ENCODE results near the gene ABCC4.
A peak's percentile ranks its signal among the peaks of the same experiment; 100 is the strongest.
"Not testable (repeated sequence)": the region's sequence is repeated elsewhere in the genome, so short reads cannot be mapped to it uniquely, and the experiment has no call there.

Gene ABCC4

GRCh38 chr13:95296326-95296925, 4.8 kb downstream of the ABCC4 start:
- peak in 1 of 2 experiments; percentile 6 for DNase-seq

- no peak for DNase-seq
Observed at GRCh38 chr13:95295026-95295425, 6.2 kb downstream of the ABCC4 start.

- DNase-seq = no peak
Observed at GRCh38 chr13:95292622-95293021, 8.6 kb downstream of the ABCC4 start.

GRCh38 chr13:95289901-95290300, 11.3 kb downstream of the ABCC4 start:
- not testable (repeated sequence) for DNase-seq

DNA sequence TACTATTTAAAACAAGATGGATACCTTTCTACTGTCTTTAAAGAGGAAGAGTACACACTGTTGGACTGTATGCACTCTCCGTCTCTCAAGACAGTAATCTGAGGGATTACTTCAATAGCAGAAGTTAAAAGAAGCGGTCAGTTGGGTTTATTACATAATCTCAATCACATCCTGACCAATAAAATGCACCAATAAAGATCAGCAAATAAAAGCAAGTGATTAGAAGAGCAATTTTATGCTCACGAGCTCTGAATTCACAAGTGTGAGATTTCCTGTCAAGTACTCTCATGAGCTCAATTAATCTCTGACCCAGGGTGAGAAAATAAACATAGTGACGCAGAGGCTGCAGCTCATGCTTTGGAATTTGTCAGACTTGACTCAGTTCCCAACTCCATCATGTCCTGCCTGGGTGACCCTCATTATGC, 12.2 kb downstream of the ABCC4 start:
- DNase-seq = no peak

GRCh38 chr13:95284436-95284835, 16.8 kb downstream of the ABCC4 start:
- DNase-seq = no peak

DNA sequence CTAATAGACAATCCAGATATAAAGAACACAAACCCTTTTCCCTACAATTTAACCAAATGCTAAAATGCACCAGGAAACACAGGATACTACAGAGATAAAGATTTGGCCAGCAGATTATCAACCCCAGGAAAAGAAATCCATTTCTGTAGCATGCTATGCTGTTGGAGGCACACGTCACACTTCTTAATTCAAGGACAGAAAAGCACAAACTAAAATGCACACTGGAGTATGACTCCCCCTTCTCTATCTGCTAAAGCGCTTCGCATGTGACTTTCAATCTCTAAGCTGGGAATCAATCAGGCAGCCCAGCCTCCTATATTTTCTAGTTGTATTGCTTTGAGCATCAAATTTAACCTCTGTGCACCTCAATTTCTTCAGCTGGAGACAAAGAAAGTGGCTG, 22.2 kb downstream of the ABCC4 start:
- DNase-seq = no peak

DNA sequence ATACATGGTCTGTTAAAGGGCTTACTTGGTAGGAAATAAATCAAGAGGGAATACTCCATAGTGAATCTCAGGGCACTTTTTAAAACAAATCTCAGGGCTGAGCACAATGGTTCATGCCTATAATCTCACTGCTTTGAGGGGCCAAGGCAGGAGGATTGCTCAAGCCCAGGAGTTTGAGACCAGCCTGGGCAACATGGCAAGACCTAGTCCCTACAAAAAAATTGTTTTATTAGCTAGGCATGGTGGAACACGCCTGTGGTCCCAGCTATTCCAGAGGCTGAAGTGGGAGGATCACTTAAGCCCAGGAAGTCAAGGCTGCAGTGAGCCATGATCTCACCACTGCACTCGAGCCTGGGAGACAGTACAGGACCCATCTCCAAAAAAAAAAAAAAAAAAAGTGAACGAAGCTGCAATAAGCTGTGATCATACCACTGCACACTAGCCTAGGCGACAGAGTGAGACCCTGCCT, 25.2 kb downstream of the ABCC4 start:
- no peak for DNase-seq

DNA sequence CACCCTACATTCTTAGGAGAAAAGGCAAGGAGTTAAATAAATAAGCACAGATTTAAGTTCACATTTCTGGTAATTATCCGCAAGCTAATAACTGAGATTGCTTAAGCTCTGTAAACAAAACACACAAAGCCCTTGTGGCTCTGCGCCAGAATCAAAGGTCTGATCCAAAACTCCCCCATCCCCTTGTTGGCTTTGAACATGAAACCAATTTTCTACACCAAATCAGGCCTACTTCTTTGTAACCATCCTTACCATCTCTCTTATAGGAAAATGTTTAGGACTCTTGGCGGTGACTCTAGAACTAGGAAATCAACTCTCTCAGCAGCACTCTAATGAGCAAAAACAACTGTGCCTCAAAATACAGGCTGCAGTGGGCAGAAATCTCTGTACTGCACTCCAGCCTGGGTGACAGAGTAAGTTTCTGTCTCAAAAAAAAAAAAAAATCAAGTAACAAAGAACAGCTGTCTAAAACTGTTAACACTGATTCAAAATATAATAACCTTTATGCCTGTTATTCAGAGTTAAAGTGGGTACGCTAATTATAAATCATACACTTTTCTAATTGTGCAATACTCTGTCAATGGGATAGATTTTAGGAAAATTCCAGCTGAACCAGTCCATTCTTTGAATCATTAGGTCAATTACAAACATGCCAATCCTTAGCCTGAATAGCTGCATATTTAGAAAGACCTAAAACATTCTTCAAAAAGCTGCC, 25.8 kb downstream of the ABCC4 start:
- DNase-seq = no peak

DNA sequence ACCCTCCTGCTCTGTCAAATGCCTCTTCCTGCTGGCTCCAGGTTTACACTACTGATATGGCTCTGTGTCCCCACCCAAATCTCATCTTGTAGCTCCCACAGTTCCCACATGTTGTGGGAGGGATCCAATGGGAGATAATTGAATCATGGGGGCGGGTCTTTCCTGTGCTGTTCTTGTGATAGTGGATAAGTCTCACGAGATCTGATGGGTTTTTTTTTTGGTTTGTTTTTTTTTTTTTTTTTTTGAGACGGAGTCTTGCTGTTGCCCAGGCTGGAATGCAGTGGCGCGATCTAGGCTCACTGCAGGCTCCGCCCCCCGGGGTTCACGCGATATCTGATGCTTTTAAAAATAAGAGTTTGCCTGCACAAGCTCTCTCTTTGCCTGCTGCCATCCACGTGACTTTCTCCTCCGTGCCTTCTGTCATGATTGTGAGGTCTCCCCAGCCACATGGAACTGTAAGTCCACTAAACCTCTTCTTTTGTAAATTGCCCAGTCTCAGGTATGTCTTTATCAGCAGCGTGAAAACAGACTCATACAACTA, 27.6 kb downstream of the ABCC4 start:
- DNase-seq = not testable (repeated sequence)

GRCh38 chr13:95272076-95272475, 29.2 kb downstream of the ABCC4 start:
- not testable (repeated sequence) for DNase-seq

GRCh38 chr13:95269756-95270155, 31.5 kb downstream of the ABCC4 start:
- DNase-seq = no peak

- DNase-seq = not testable (repeated sequence)
Observed at GRCh38 chr13:95268343-95269065, 32.7 kb downstream of the ABCC4 start.

DNA sequence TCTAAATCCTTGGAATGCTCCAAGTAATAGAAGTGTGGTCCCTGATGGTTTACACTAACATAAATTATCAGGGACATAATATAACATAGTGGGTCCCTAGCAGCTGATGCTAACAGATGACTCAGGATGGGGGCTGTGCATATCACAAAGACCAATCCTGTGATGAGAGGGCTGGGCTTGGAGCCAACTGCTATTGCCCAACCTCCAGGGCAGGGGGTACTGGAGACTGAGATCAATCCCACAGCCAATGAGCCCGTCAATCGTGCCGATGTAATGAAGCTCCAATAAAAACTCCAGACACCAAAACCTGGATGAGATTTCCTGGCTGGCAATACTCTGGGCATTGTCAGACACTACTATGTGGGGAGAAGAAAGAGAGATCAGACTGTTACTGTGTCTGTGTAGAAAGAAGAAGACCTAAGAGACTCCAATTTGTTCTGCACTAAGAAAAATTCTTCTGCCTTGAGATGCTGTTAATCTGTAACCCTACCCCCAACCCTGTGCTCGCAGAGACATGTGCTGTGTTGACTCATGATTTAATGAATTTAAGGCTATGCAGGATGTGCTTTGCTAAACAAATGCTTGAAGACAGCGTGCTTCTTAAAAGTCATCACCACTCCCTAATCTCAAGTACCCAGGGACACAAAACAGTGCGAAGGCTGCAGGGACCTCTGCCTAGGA, 33.4 kb downstream of the ABCC4 start:
- DNase-seq = no peak

GRCh38 chr13:95264225-95264624, 37.0 kb downstream of the ABCC4 start:
- no peak for DNase-seq

DNA sequence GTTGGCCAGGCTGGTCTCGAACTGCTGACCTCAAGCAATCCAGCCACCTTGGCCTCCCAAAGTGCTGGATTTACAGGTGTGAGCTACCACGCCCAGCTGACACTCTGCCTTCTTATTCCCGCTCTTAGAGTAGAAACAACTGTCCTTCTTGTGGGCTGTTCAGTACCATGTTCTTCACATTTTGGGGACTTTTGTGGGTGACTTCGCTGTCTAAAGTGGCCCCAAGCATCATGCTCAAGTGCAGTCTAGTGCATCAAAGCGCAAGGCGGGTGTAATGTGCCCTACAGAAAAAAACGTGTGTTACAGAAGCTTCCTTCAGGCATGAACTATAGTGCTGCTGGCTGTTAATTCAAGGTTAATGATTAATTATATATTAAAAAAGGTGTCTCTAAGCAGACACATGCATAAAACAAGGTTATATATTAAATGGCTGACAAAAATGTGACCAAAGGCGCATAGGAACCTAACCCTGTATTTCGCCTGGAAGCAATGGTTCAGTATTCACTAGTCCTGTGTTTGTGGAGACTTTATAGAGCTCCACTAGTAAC, 38.3 kb downstream of the ABCC4 start:
- DNase-seq = no peak

DNA sequence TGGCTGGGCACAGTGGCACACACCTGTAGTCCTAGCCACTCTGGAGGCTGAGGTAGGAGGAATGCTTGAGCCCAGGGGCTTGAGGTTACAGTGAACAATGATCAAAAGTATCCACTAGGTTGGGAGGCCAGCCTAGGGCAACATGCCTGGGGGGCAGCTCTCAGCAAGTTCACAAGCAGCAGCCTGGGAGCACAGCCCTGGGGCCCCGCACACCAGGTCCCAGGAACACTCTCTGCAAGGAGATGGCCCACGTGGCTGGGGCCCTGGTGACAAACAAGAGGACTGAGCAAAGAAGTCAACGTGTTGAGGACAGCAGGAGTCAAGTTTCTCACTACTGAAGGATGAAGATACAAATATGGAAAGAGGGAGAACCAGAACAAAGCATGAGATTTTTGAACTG, 39.3 kb downstream of the ABCC4 start:
- no peak for DNase-seq

DNA sequence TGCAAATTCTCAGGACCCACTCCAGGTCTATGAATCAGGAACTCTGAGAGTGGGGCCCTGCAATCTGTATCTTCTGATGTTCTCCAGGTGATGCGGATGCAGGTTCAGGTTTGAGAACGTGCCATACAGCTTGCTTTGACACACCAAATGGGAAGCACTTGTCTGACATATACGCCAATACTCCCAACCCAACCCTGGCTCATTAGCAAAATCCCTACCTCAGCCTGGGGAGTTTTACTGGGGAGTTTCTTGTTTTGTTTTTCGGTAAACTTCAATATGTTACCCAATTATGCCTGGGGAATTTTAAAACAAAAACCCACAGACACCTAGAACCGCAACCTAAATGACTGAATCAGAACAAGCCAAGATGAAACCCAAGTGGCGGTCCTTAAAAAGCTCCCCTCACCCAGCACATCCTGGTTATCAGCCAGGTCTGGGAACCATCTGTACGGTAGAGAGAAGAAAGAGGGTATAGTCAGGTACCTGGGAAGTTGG, 41.2 kb downstream of the ABCC4 start:
- no peak for DNase-seq

GRCh38 chr13:95258619-95259194, 42.5 kb downstream of the ABCC4 start:
- DNase-seq = no peak

- DNase-seq = no peak
Observed at GRCh38 chr13:95258098-95258497, 43.2 kb downstream of the ABCC4 start.

GRCh38 chr13:95256091-95256490, 45.2 kb downstream of the ABCC4 start:
- DNase-seq = no peak

DNA sequence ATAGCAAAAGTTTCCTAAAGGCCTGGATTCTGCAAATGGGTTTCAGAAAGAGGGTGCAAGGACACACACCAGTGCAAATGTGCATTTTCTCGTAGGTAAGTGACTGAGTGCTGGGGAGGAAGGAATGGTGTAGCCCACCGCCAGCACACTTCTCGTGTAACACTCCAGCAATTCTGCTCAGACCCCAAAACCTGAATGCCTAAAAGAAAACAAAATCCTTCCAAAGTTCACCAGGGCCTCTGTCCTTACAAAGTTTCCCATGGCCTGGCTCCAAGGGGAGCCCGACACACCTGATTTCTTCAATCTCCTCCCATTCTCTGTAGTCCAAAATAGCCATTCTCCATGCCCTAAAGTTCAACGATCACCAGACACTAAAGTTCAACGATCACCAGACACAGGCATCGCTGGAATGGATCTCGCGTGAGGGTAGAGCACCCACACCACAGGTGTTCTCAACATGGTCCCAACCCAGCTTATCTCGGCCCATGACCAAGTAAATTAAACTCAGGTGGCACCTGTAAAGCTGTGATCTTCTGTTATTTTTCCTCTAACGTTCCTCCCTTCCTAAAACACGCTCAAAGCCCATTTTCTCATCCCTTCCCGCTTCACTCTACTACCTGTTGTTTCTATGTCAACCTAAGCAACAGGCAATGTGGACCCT, 46.0 kb downstream of the ABCC4 start:
- no peak for DNase-seq

Measured in NCI-H1930 (cell line).